OCI-LY7 (cell line): ENCODE data around the gene GTPBP4. TPM values are rescaled to one million over a fixed set of nuclear protein-coding genes. Genes with fewer than 3 reads are reported as not detected.

Experiments used
- BruUV-seq: library from RNA; stranded (reverse); fragments of 400-500 nt; replicated peaks from 2 replicates; lab custom pipeline; 2021; lab: Mats Ljungman, UMichigan
- CTCF ChIA-PET: fragments of 300-600 bp; sonication (Branson Sonifier 250); formaldehyde crosslinking; loops from one replicate; lab custom pipeline; 2022; ENCODE audit warnings: antibody characterized with exemption; ENCODE audit not compliant: unreplicated experiment; lab: Charles Lee
- POLR2A ChIA-PET: fragments of 300-600 bp; sonication (Branson Sonifier 250); formaldehyde crosslinking; loops from one replicate; lab custom pipeline; 2022; ENCODE audit warnings: antibody characterized with exemption; lab: Charles Lee
- DNase-seq: peaks from one replicate; pipeline ENCODE4 v3.0.0-alpha.2; 2015; ENCODE audit warnings: low spot score
- H2AFZ ChIP-seq: fragments of 200-600 bp; sonication (generic), shearing (Covaris generic); 2 replicates; pipeline ENCODE4 v1.6.1; 2014; ENCODE audit warnings: mild to moderate bottlenecking, antibody characterized with exemption, low read length, moderate library complexity
- H3K27ac ChIP-seq: fragments of 200-600 bp; sonication (generic); 2 replicates; pipeline ENCODE4 v1.5.1; 2014; ENCODE audit warnings: mixed run types, low read depth, mild to moderate bottlenecking, moderate library complexity, low read length, inconsistent platforms; ENCODE audit not compliant: poor library complexity, severe bottlenecking
- H3K36me3 ChIP-seq: fragments of 200-600 bp; sonication (generic); 2 replicates; pipeline ENCODE4 v1.6.1; 2014; ENCODE audit warnings: mild to moderate bottlenecking, antibody characterized with exemption, low read length, moderate library complexity, mixed read lengths; ENCODE audit not compliant: insufficient read depth
- H3K4me1 ChIP-seq: fragments of 200-600 bp; sonication (generic); 2 replicates; pipeline ENCODE4 v1.5.1; 2014; ENCODE audit warnings: mild to moderate bottlenecking, low read length; ENCODE audit not compliant: insufficient read depth, poor library complexity, severe bottlenecking
- H3K4me2 ChIP-seq: fragments of 200-600 bp; sonication (generic); 2 replicates; pipeline ENCODE4 v1.6.1; 2014; ENCODE audit warnings: mild to moderate bottlenecking, low read length
- H3K4me3 ChIP-seq: fragments of 200-600 bp; sonication (generic); 2 replicates; pipeline ENCODE4 v1.5.1; 2014; ENCODE audit warnings: mild to moderate bottlenecking, low read depth, low read length; ENCODE audit not compliant: poor library complexity, severe bottlenecking
- H3K79me2 ChIP-seq: fragments of 200-600 bp; sonication (generic); 2 replicates; pipeline ENCODE4 v1.6.1; 2016; ENCODE audit warnings: low read depth, mild to moderate bottlenecking, low read length, moderate library complexity, mixed read lengths; ENCODE audit not compliant: insufficient read depth
- H3K9me2 ChIP-seq: fragments of 200-600 bp; sonication (generic); 2 replicates; pipeline ENCODE4 v1.6.1; 2016; ENCODE audit warnings: mild to moderate bottlenecking, low read length, mixed read lengths; ENCODE audit not compliant: insufficient read depth
- H3K9me3 ChIP-seq: fragments of 200-600 bp; sonication (generic); 2 replicates; pipeline ENCODE4 v1.6.1; 2014; ENCODE audit warnings: mild to moderate bottlenecking, mixed run types, low read length, mixed read lengths
- H4K20me1 ChIP-seq: fragments of 200-600 bp; sonication (generic); 2 replicates; pipeline ENCODE4 v1.6.1; 2014; ENCODE audit warnings: mild to moderate bottlenecking, antibody characterized with exemption, low read length, moderate library complexity, mixed read lengths; ENCODE audit not compliant: insufficient read depth
- CTCF ChIP-seq: fragments of 200-600 bp; sonication (generic); conservative IDR thresholded peaks from 2 replicates; pipeline ENCODE4 v1.5.1; 2014; ENCODE audit warnings: mild to moderate bottlenecking, antibody characterized with exemption, low read length, moderate library complexity, mixed read lengths
- EZH2phosphoT487 ChIP-seq: fragments of 200-600 bp; sonication (generic); IDR thresholded peaks from 2 replicates; pipeline ENCODE4 v1.6.1; 2018; ENCODE audit warnings: low read depth, borderline replicate concordance, mild to moderate bottlenecking, mixed run types, antibody characterized with exemption, low read length, moderate library complexity, mixed read lengths
- intact Hi-C: fragments of 100-400 bp; cut with micrococcal nuclease; formaldehyde crosslinking; loops from one replicate; pipeline ENCODE4 v1.10.0; 2022; ENCODE audit not compliant: unreplicated experiment
- total RNA-seq, 2 experiments: library from RNA; depleted of rRNA in 1 of 2; stranded (reverse); fragments of >200 nt in 1 of 2; shearing (Covaris generic) in 1 of 2; gene quantifications; 2 replicates each; pipeline ENCODE4 v1.2.3, GENCODE V29; 2014 to 2022

Gene GTPBP4
- total RNA-seq, 2 experiments from 2014 or later: 61.0 to 108 TPM

DNA sequence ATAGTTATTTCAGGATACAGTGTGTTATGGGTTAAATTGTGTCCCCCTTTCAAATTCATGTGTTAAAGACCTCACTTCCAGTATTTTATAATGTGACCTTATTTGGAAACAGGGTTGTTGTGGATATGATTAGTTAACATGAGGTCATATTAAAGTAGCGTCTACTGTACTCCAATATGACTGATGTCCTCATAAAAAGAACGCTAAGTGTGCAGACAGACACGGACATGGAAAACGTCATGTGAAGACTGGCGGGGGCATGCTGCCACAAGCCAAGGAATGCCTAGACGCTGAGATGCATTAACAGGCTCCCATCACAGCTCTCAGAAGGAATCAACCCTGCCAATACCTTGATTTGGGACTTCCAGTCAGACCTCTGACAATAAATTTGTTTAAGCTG, 66.5 kb downstream of the GTPBP4 start:
- peaks cover 93% of the 10 kb centered on the region for H3K79me2 ChIP-seq
- H3K9me3 ChIP-seq: no peaks in the 10 kb centered on the region
- no peaks in the 10 kb centered on the region for H3K9me2 ChIP-seq
- ChIA-PET CTCF (no interaction called here), POLR2A (interaction anchor here (2.5 kb wide), 1 partner anchor 11 kb away, joined by 12 read pairs; no protein-coding TSS in a partner anchor)
- H3K4me1 ChIP-seq: peaks cover 47% of the 10 kb centered on the region
- peak overlapping the region; percentile 86 for H3K4me2 ChIP-seq
- H3K27ac ChIP-seq: no peak overlapping the region
- peaks cover 57% of the 10 kb centered on the region for H3K36me3 ChIP-seq
- TF ChIP-seq EZH2phosphoT487: no peak
- TF ChIP-seq CTCF: no peak
- no peak for DNase-seq
- no peak overlapping the region for H2AFZ ChIP-seq
- H3K4me3 ChIP-seq: peak overlapping the region; percentile 80
- BruUV-seq: no TSS peak
- intact Hi-C loops: no loop called here
- H4K20me1 ChIP-seq: peaks cover 42% of the 10 kb centered on the region

- intact Hi-C loops: loop anchor here (1.0 kb wide), 1 partner anchor 7 kb away; the partner anchor contains the start of gene IDI1
- Histone ChIP-seq H3K4me3 (peak within 1 kb of the TSS; percentile 80), H3K4me1 (peaks cover 48% of the 10 kb centered on the region), H3K79me2 (peaks cover 93% of the 10 kb centered on the region), H3K4me2 (peak within 1 kb of the TSS; percentile 95), H4K20me1 (peaks cover 31% of the 10 kb centered on the region), H3K27ac (peak within 1 kb of the TSS; percentile 89), H2AFZ (peak within 1 kb of the TSS; percentile 57; the same call in 1 of the 2 replicates), H3K36me3 (peaks cover 49% of the 10 kb centered on the region), H3K9me2 (no peaks in the 10 kb centered on the region), H3K9me3 (no peaks in the 10 kb centered on the region)
- TF ChIP-seq EZH2phosphoT487 (no peak), CTCF (no peak)
- no TSS peak for BruUV-seq
- ChIA-PET CTCF (no interaction called here), POLR2A (interaction anchor here (0.8 to 1.6 kb wide), 4 partner anchors 8 to 19 kb away, joined by 3 to 5 read pairs (median 4); no protein-coding TSS in a partner anchor)
- DNase-seq: peak; percentile 87
These were observed 68.3 kb downstream of the GTPBP4 start, which contains the start of gene WDR37 for GRCh38 chr10:1056326-1057105. WDR37 (plus strand) TSS chr10:1056385; CDS start chr10:1072156, 15,771 bp downstream.
